Prostate gland (tissue), 2 donors: ENCODE results near the gene ANKRD40.

Experiments used
- POLR2AphosphoS5 ChIP-seq: sonication (generic); formaldehyde crosslinking; IDR thresholded peaks from one replicate; pipeline ENCODE4 v1.6.1; 2017; ENCODE audit warnings: antibody characterized with exemption
- TF ChIP-seq, protein P1 (sequence below), 4 experiments: fragments of 200-600 bp in 2 of 4; fragments of 450-650 bp in 2 of 4; sonication (generic) in 2 of 4; IDR thresholded peaks; 1 replicate in 3 of 4; 2 replicates in 1 of 4; pipeline ENCODE4 v1.5.1; 2016 to 2019; ENCODE audit warnings: antibody characterized with exemption in 4 of 4, mild to moderate bottlenecking in 2 of 4, moderate library complexity in 2 of 4

DNA sequence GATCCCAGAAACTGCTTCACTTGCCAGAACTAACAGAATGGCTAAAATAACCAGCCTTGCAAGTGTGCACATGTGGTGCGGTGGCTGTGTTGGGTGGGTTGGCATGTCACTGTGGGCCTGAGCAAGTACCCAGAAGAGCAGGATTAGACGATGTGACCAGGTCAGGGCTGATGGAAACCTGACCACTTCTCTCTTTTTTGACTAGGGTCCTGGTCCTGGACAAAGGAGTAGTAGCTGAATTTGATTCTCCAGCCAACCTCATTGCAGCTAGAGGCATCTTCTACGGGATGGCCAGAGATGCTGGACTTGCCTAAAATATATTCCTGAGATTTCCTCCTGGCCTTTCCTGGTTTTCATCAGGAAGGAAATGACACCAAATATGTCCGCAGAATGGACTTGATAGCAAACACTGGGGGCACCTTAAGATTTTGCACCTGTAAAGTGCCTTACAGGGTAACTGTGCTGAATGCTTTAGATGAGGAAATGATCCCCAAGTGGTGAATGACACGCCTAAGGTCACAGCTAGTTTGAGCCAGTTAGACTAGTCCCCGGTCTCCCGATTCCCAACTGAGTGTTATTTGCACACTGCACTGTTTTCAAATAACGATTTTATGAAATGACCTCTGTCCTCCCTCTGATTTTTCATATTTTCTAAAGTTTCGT lies 16.7 kb downstream of the ANKRD40 start:
- TF ChIP-seq, protein P1, sequence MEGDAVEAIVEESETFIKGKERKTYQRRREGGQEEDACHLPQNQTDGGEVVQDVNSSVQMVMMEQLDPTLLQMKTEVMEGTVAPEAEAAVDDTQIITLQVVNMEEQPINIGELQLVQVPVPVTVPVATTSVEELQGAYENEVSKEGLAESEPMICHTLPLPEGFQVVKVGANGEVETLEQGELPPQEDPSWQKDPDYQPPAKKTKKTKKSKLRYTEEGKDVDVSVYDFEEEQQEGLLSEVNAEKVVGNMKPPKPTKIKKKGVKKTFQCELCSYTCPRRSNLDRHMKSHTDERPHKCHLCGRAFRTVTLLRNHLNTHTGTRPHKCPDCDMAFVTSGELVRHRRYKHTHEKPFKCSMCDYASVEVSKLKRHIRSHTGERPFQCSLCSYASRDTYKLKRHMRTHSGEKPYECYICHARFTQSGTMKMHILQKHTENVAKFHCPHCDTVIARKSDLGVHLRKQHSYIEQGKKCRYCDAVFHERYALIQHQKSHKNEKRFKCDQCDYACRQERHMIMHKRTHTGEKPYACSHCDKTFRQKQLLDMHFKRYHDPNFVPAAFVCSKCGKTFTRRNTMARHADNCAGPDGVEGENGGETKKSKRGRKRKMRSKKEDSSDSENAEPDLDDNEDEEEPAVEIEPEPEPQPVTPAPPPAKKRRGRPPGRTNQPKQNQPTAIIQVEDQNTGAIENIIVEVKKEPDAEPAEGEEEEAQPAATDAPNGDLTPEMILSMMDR (IDR thresholded peaks at IDR 0.05), result no peak
- no peak for TF ChIP-seq POLR2AphosphoS5
